RWPE2 (cell line): ENCODE results near the gene SNTB2.
A peak's percentile ranks its signal among the peaks of the same experiment; 100 is the strongest.

Experiments used
- ATAC-seq: fragments of 200-7000 bp; cut with Tn5 transposase; 3 replicates; pipeline ENCODE4 v1.9.1; 2021; ENCODE audit warnings: low read depth
- DNase-seq: peaks from one replicate; pipeline ENCODE4 v3.0.0-alpha.2; 2020; ENCODE audit warnings: low spot score
- H3K27ac ChIP-seq: fragments of 450-650 bp; 2 replicates; pipeline ENCODE4 v1.5.1; 2017; ENCODE audit warnings: mild to moderate bottlenecking; ENCODE audit not compliant: poor library complexity, severe bottlenecking
- H3K27me3 ChIP-seq: fragments of 250-450 bp; sonication (Bioruptor Pico); 2 replicates; pipeline ENCODE4 v1.5.1; 2021; ENCODE audit warnings: mild to moderate bottlenecking, moderate library complexity; ENCODE audit not compliant: insufficient read depth, poor library complexity, severe bottlenecking
- H3K36me3 ChIP-seq: fragments of 250-450 bp; sonication (Bioruptor Pico); 2 replicates; pipeline ENCODE4 v1.5.1; 2020; ENCODE audit warnings: low read depth, mild to moderate bottlenecking, moderate library complexity
- H3K4me1 ChIP-seq: fragments of 250-450 bp; sonication (Bioruptor Pico); 2 replicates; pipeline ENCODE4 v1.5.1; 2021; ENCODE audit warnings: mild to moderate bottlenecking, moderate library complexity; ENCODE audit not compliant: insufficient read depth, poor library complexity, severe bottlenecking
- H3K4me3 ChIP-seq: fragments of 250-450 bp; sonication (Bioruptor Pico); 2 replicates; pipeline ENCODE4 v1.5.1; 2021; ENCODE audit warnings: mild to moderate bottlenecking, moderate library complexity; ENCODE audit not compliant: severe bottlenecking
- H3K9me3 ChIP-seq: fragments of 250-450 bp; sonication (Bioruptor Pico); 2 replicates; pipeline ENCODE4 v1.5.1; 2021; ENCODE audit warnings: mild to moderate bottlenecking, moderate library complexity; ENCODE audit not compliant: severe bottlenecking
- CTCF ChIP-seq: fragments of 450-650 bp; IDR thresholded peaks from one replicate; pipeline ENCODE4 v1.5.1; 2017; ENCODE audit warnings: mild to moderate bottlenecking, moderate library complexity; ENCODE audit not compliant: poor library complexity, severe bottlenecking

The SNTB2 gene

GRCh38 chr16:69315486-69316311 is 128.7 kb downstream of the SNTB2 start:
- Histone ChIP-seq H3K4me1 (no peaks in the 10 kb centered on the region), H3K27me3 (no peaks in the 10 kb centered on the region), H3K4me3 (no peak overlapping the region), H3K36me3 (peaks cover 76% of the 10 kb centered on the region), H3K27ac (no peak overlapping the region), H3K9me3 (no peaks in the 10 kb centered on the region)
- no peak for TF ChIP-seq CTCF
- ATAC-seq (no peak), DNase-seq (no peak)

GRCh38 chr16:69316595-69317034 is 129.7 kb downstream of the SNTB2 start:
- Histone ChIP-seq H3K9me3 (no peaks in the 10 kb centered on the region), H3K36me3 (peaks cover 85% of the 10 kb centered on the region), H3K27me3 (no peaks in the 10 kb centered on the region), H3K4me1 (no peaks in the 10 kb centered on the region), H3K27ac (no peak overlapping the region), H3K4me3 (no peak overlapping the region)
- no peak for DNase-seq
- TF ChIP-seq CTCF = no peak
- no peak for ATAC-seq

- H3K4me1 ChIP-seq = no peaks in the 10 kb centered on the region
- no peak for TF ChIP-seq CTCF
- no peaks in the 10 kb centered on the region for H3K27me3 ChIP-seq
- ATAC-seq (0 out of 3 replicates have a peak, but pooled peaks have one; percentile 16), DNase-seq (no peak)
- H3K4me3 ChIP-seq = no peak overlapping the region
- H3K9me3 ChIP-seq = no peaks in the 10 kb centered on the region
- no peak overlapping the region for H3K27ac ChIP-seq
- peaks cover 93% of the 10 kb centered on the region for H3K36me3 ChIP-seq
Observed at GRCh38 chr16:69318177-69318910, 131.4 kb downstream of the SNTB2 start.

GRCh38 chr16:69318911-69319289 is 131.9 kb downstream of the SNTB2 start:
- Histone ChIP-seq H3K27ac (no peak overlapping the region), H3K9me3 (no peaks in the 10 kb centered on the region), H3K27me3 (no peaks in the 10 kb centered on the region), H3K4me1 (no peaks in the 10 kb centered on the region), H3K36me3 (peaks cover 94% of the 10 kb centered on the region), H3K4me3 (no peak overlapping the region)
- TF ChIP-seq CTCF = no peak
- no peak for ATAC-seq
- DNase-seq = no peak
